ENCODE measurements around the gene EFNA1.

Gene EFNA1

DNA sequence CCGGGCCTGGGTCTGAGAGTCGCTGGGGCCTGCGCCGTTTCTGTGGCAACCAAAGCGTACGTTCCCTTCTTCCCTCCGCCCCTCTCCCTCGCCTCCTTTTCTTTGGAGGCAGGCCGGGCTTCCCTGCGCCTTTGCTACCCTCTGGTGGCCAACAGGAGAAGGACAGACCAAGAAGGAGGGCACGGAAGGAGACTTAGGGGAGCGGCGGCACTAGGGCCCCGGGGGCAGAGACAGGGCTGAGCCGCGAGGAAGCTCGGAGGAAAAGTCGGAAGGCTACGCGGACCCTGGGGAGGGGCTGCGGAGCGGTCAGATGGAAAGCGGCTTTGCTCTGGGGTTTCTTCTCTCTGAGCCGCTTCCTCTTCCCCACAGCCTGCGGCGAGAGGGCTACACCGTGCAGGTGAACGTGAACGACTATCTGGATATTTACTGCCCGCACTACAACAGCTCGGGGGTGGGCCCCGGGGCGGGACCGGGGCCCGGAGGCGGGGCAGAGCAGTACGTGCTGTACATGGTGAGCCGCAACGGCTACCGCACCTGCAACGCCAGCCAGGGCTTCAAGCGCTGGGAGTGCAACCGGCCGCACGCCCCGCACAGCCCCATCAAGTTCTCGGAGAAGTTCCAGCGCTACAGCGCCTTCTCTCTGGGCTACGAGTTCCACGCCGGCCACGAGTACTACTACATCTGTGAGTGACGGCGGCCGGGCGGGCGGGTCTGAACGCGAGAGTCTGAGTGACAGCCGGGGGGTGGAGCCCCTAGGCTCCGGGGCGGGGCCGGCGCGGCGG lies 42.8 kb upstream of the EFNA1 start:
- H3K27ac Mint-ChIP-seq = peak overlapping the region; percentile 91 to 94
- peak overlapping the region; percentile 89 to 92 for H3K4me3 Mint-ChIP-seq
- H3K27me3 Mint-ChIP-seq = peaks cover 32 to 39% of the 10 kb centered on the region in 2 donors
- DNase-seq (peak; percentile 89 to 93 (median 90)), ATAC-seq (replicated peaks) (peak; percentile 78)
- peaks cover 20% of the 10 kb centered on the region for H3K36me3 Mint-ChIP-seq (ENCODE audit: insufficient read depth)
- no peaks in the 10 kb centered on the region for H3K9me3 Mint-ChIP-seq
- H3K4me1 Mint-ChIP-seq (ENCODE audit: low read depth in 2 of 2) = peaks cover 32 to 35% of the 10 kb centered on the region in 2 donors

DNA sequence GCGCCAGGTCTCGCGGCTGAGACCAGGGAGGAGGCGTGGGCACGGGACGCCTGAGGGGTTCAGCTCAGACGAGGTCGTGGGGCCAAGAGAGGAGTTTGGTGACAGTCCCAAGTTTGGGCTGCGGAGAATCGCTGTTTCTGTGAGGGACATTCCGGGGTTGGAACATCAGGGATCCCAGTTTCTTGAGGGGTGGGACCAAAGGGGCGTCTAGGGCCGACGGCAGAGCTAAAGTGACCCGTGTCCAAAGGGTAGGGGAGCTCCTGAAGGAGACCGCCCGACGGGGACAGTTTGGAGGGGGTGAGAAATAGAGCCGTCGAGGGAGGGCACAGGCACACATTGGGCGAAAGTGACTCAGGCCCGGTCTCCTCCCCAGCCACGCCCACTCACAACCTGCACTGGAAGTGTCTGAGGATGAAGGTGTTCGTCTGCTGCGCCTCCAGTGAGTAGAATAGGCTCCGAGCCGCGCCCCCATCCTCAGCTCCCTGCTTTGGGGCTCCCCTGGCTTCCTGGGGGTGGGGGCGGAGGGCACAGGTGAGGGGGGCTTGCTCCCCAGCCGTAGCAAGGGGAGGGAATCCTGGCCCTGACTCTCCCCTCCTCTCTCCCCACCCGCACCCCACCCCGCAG lies 42.1 kb upstream of the EFNA1 start:
- Mint-ChIP-seq H3K36me3 (ENCODE audit: insufficient read depth) (peaks cover 20% of the 10 kb centered on the region), H3K27ac (peak overlapping the region; percentile 91 to 94), H3K9me3 (no peaks in the 10 kb centered on the region), H3K4me3 (peak overlapping the region; percentile 89 to 92), H3K4me1 (ENCODE audit: low read depth in 2 of 2) (peaks cover 32 to 34% of the 10 kb centered on the region in 2 donors), H3K27me3 (peaks cover 31 to 38% of the 10 kb centered on the region in 2 donors)
- DNase-seq (peak; percentile 57 to 71 (median 60)), ATAC-seq (replicated peaks) (peak; percentile 40)

DNA sequence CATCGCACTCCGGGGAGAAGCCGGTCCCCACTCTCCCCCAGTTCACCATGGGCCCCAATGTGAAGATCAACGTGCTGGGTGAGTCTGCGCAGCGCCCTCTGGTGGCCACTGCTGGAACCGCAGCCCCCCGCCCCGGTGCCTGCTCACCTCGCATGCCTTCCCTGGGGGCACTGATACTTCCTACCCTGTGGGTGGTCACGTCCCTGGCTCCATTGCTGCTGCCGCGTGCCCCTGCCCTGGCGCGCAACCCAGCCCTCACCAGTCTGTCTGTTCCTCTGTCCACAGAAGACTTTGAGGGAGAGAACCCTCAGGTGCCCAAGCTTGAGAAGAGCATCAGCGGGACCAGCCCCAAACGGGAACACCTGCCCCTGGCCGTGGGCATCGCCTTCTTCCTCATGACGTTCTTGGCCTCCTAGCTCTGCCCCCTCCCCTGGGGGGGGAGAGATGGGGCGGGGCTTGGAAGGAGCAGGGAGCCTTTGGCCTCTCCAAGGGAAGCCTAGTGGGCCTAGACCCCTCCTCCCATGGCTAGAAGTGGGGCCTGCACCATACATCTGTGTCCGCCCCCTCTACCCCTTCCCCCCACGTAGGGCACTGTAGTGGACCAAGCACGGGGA lies 41.4 kb upstream of the EFNA1 start:
- peaks cover 29 to 36% of the 10 kb centered on the region in 2 donors for H3K27me3 Mint-ChIP-seq
- peaks cover 31 to 35% of the 10 kb centered on the region in 2 donors for H3K4me1 Mint-ChIP-seq (ENCODE audit: low read depth in 2 of 2)
- H3K4me3 Mint-ChIP-seq = peak overlapping the region; percentile 89 to 92
- DNase-seq (peak; percentile 81 to 85 (median 83)), ATAC-seq (replicated peaks) (peak; percentile 23)
- H3K27ac Mint-ChIP-seq = peak overlapping the region; percentile 91 to 94
- no peaks in the 10 kb centered on the region for H3K9me3 Mint-ChIP-seq
- H3K36me3 Mint-ChIP-seq (ENCODE audit: insufficient read depth) = peaks cover 20% of the 10 kb centered on the region

DNA sequence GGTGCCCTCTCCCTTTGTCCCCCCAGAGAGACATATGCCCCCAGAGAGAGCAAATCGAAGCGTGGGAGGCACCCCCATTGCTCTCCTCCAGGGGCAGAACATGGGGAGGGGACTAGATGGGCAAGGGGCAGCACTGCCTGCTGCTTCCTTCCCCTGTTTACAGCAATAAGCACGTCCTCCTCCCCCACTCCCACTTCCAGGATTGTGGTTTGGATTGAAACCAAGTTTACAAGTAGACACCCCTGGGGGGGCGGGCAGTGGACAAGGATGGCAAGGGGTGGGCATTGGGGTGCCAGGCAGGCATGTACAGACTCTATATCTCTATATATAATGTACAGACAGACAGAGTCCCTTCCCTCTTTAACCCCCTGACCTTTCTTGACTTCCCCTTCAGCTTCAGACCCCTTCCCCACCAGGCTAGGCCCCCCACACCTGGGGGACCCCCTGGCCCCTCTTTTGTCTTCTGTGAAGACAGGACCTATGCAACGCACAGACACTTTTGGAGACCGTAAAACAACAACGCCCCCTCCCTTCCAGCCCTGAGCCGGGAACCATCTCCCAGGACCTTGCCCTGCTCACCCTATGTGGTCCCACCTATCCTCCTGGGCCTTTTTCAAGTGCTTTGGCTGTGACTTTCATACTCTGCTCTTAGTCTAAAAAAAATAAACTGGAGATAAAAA lies 40.7 kb upstream of the EFNA1 start:
- Mint-ChIP-seq H3K4me3 (peak overlapping the region in 1 of 2 donors; percentile 49), H3K27me3 (peaks cover 21 to 33% of the 10 kb centered on the region in 2 donors), H3K4me1 (ENCODE audit: low read depth in 2 of 2) (peaks cover 25 to 31% of the 10 kb centered on the region in 2 donors), H3K9me3 (no peaks in the 10 kb centered on the region), H3K36me3 (ENCODE audit: insufficient read depth) (peaks cover 20% of the 10 kb centered on the region), H3K27ac (peak overlapping the region in 1 of 2 donors; percentile 94)
- DNase-seq (no peak), ATAC-seq (replicated peaks) (no peak)

- peaks cover 13 to 25% of the 10 kb centered on the region in 2 donors for H3K27me3 Mint-ChIP-seq
- H3K9me3 Mint-ChIP-seq = no peaks in the 10 kb centered on the region
- no peak overlapping the region for H3K27ac Mint-ChIP-seq
- H3K4me1 Mint-ChIP-seq (ENCODE audit: low read depth in 2 of 2) = peaks cover 1 to 3% of the 10 kb centered on the region in 2 donors
- H3K36me3 Mint-ChIP-seq (ENCODE audit: insufficient read depth) = peaks cover 6% of the 10 kb centered on the region
- peak; percentile 76 to 80 (median 77) for DNase-seq
- peak; percentile 80 for ATAC-seq (replicated peaks)
- no peak overlapping the region for H3K4me3 Mint-ChIP-seq
These were observed 36.3 kb upstream of the EFNA1 start for GRCh38 chr1:155091071-155092051.

GRCh38 chr1:155092131-155092530 lies 35.5 kb upstream of the EFNA1 start:
- Mint-ChIP-seq H3K36me3 (ENCODE audit: insufficient read depth) (peaks cover 4% of the 10 kb centered on the region), H3K27me3 (peaks cover 13 to 31% of the 10 kb centered on the region in 2 donors), H3K4me1 (ENCODE audit: low read depth in 2 of 2) (peaks cover 0 to 3% of the 10 kb centered on the region in 2 donors), H3K4me3 (no peak overlapping the region), H3K9me3 (no peaks in the 10 kb centered on the region), H3K27ac (no peak overlapping the region)
- ATAC-seq (replicated peaks) (no peak), DNase-seq (no peak)

GRCh38 chr1:155092641-155093040 lies 35.0 kb upstream of the EFNA1 start:
- DNase-seq (no peak), ATAC-seq (replicated peaks) (no peak)
- peaks cover 0 to 3% of the 10 kb centered on the region in 2 donors for H3K4me1 Mint-ChIP-seq (ENCODE audit: low read depth in 2 of 2)
- peaks cover 13 to 31% of the 10 kb centered on the region in 2 donors for H3K27me3 Mint-ChIP-seq
- H3K4me3 Mint-ChIP-seq = no peak overlapping the region
- no peaks in the 10 kb centered on the region for H3K9me3 Mint-ChIP-seq
- peaks cover 4% of the 10 kb centered on the region for H3K36me3 Mint-ChIP-seq (ENCODE audit: insufficient read depth)
- no peak overlapping the region for H3K27ac Mint-ChIP-seq

DNA sequence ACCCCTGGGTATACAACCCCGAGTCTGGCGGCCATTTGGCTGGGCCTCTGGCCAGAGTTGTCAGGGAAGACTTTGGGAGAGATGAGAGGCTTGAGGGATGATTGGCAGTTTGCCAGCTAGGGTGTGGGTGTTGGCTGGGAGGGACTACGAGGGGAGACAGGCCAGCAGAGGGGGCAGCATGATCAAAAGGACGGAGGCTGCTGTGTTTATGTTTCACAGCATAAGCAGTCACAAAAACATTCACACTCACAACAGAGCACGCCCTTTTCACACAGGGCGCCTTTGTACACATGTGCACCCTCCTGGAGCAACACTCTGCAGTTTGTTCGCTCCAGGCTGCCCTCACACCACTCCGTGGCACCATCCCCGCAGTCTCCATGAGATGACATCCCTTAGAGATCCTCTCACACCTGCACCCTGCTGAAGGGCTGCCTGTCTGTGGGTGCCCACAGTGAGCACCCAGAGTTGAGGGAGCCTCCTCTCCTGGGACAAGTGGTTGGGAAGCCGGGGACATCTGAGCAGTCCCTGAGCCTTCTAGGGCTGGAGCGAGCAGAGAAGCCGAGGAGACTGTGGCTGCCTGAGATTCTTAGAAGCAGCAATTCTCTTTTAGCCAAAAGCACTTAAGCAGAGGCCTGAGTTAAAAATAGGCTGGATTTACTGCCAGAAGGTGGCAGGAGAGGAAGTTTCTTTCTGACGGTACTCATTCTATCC lies 33.6 kb upstream of the EFNA1 start:
- Mint-ChIP-seq H3K27ac (no peak overlapping the region), H3K4me3 (no peak overlapping the region), H3K27me3 (peaks cover 13 to 31% of the 10 kb centered on the region in 2 donors), H3K4me1 (ENCODE audit: low read depth in 2 of 2) (peaks cover 0 to 3% of the 10 kb centered on the region in 2 donors), H3K36me3 (ENCODE audit: insufficient read depth) (peaks cover 4% of the 10 kb centered on the region), H3K9me3 (no peaks in the 10 kb centered on the region)
- ATAC-seq (replicated peaks) (peak; percentile 31), DNase-seq (no peak)

GRCh38 chr1:155094622-155094948 lies 33.1 kb upstream of the EFNA1 start:
- H3K27me3 Mint-ChIP-seq = peaks cover 13 to 31% of the 10 kb centered on the region in 2 donors
- H3K9me3 Mint-ChIP-seq = no peaks in the 10 kb centered on the region
- H3K4me3 Mint-ChIP-seq = no peak overlapping the region
- ATAC-seq (replicated peaks) = no peak
- no peak overlapping the region for H3K27ac Mint-ChIP-seq
- peaks cover 4% of the 10 kb centered on the region for H3K36me3 Mint-ChIP-seq (ENCODE audit: insufficient read depth)
- DNase-seq = no peak
- peaks cover 0 to 3% of the 10 kb centered on the region in 2 donors for H3K4me1 Mint-ChIP-seq (ENCODE audit: low read depth in 2 of 2)

DNA sequence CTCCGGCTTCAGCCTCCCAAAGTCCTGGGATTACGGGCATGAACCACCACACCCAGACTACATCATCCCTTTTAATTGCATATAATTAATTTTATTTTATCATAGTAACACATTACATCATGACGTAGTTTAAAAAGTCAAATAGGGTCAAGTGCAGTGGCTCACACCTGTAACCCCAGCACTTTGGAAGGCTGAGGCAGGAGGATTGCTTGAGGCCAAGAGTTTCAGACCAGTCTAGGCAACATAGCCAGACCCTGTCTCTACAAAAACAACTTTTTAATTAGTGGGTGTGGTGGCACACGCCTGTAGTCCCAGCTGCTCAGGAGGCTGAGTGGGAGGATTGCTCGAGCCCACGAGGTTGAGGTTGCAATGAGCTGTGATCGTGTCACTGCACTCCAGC lies 28.3 kb upstream of the EFNA1 start:
- peaks cover 13 to 25% of the 10 kb centered on the region in 2 donors for H3K27me3 Mint-ChIP-seq
- no peaks in the 10 kb centered on the region for H3K9me3 Mint-ChIP-seq
- H3K36me3 Mint-ChIP-seq (ENCODE audit: insufficient read depth) = no peaks in the 10 kb centered on the region
- H3K27ac Mint-ChIP-seq = no peak overlapping the region
- no peak overlapping the region for H3K4me3 Mint-ChIP-seq
- H3K4me1 Mint-ChIP-seq (ENCODE audit: low read depth in 2 of 2) = no peaks in the 10 kb centered on the region
- no peak for DNase-seq
- ATAC-seq (replicated peaks) = no peak

- Mint-ChIP-seq H3K27me3 (peaks cover 9 to 10% of the 10 kb centered on the region in 2 donors), H3K36me3 (ENCODE audit: insufficient read depth) (peaks cover 3% of the 10 kb centered on the region), H3K4me3 (no peak overlapping the region), H3K9me3 (no peaks in the 10 kb centered on the region), H3K4me1 (ENCODE audit: low read depth in 2 of 2) (no peaks in the 10 kb centered on the region), H3K27ac (no peak overlapping the region)
- DNase-seq = no peak
- ATAC-seq (replicated peaks) = no peak
These were observed 24.4 kb upstream of the EFNA1 start for GRCh38 chr1:155103325-155103724.

All from effector memory CD8-positive, alpha-beta T cell (primary cell).